Stimulated activated CD4-positive, alpha-beta T cell treated with anti-CD3 and anti-CD28 coated beads, Interleukin-1b, Interleukin-23, amount 100 ng/mL, for 48 hours (primary cell): ENCODE results near the gene AUTS2.

Experiments
- DNase-seq: peaks from one replicate; pipeline ENCODE4 v3.0.0-alpha.2; 2020

Gene AUTS2

GRCh38 chr7:70298780-70299471, 700.7 kb downstream of the AUTS2 start:
- no peak for DNase-seq

GRCh38 chr7:70299472-70299807, 701.2 kb downstream of the AUTS2 start:
- no peak for DNase-seq

- DNase-seq: no peak
These were observed 703.5 kb downstream of the AUTS2 start for GRCh38 chr7:70301673-70302185.

- no peak for DNase-seq
These were observed 705.0 kb downstream of the AUTS2 start for GRCh38 chr7:70303309-70303708.

GRCh38 chr7:70303780-70304179, 705.5 kb downstream of the AUTS2 start:
- DNase-seq: no peak

- no peak for DNase-seq
These were observed 707.9 kb downstream of the AUTS2 start for GRCh38 chr7:70306173-70306572.

- DNase-seq: no peak
These were observed 709.4 kb downstream of the AUTS2 start for GRCh38 chr7:70307544-70308106.

GRCh38 chr7:70312336-70312735, 714.1 kb downstream of the AUTS2 start:
- DNase-seq: no peak

GRCh38 chr7:70313271-70313670, 715.0 kb downstream of the AUTS2 start:
- DNase-seq: no peak

GRCh38 chr7:70313687-70314086, 715.4 kb downstream of the AUTS2 start:
- no peak for DNase-seq

GRCh38 chr7:70314221-70314620, 715.9 kb downstream of the AUTS2 start:
- DNase-seq: no peak

- no peak for DNase-seq
These were observed 718.5 kb downstream of the AUTS2 start for GRCh38 chr7:70316745-70317144.

GRCh38 chr7:70317356-70317755, 719.1 kb downstream of the AUTS2 start:
- DNase-seq: no peak

GRCh38 chr7:70318511-70318910, 720.2 kb downstream of the AUTS2 start:
- DNase-seq: no peak

- DNase-seq: no peak
These were observed 720.8 kb downstream of the AUTS2 start for GRCh38 chr7:70319057-70319456.

- no peak for DNase-seq
These were observed 722.8 kb downstream of the AUTS2 start for GRCh38 chr7:70321016-70321590.

GRCh38 chr7:70322856-70323255, 724.6 kb downstream of the AUTS2 start:
- DNase-seq: no peak

GRCh38 chr7:70325509-70326101, 727.3 kb downstream of the AUTS2 start:
- no peak for DNase-seq

- no peak for DNase-seq
These were observed 736.0 kb downstream of the AUTS2 start for GRCh38 chr7:70334295-70334694.

GRCh38 chr7:70334871-70335270, 736.6 kb downstream of the AUTS2 start:
- DNase-seq: no peak

- DNase-seq: no peak
These were observed 738.3 kb downstream of the AUTS2 start for GRCh38 chr7:70336536-70336935.

- no peak for DNase-seq
These were observed 739.7 kb downstream of the AUTS2 start for GRCh38 chr7:70338015-70338414.

GRCh38 chr7:70340236-70340635, 742.0 kb downstream of the AUTS2 start:
- no peak for DNase-seq

- DNase-seq: no peak
These were observed 743.2 kb downstream of the AUTS2 start for GRCh38 chr7:70341446-70341845.
